GM10847 (cell line): ENCODE results near the gene NCF2.

Experiments used
- POLR2A ChIP-seq: IDR thresholded peaks from 2 replicates; pipeline ENCODE4 v1.6.1; 2011; ENCODE audit not compliant: insufficient read length; ENCODE audit errors: extremely low read depth

The NCF2 gene

GRCh38 chr1:183506561-183506960, 83.7 kb downstream of the NCF2 start:
- no peak for TF ChIP-seq POLR2A
